HG03565 (cell line): ENCODE data around the gene VRK3.

ENCODE experiments used
- ATAC-seq: cut with Tn5 transposase; IDR thresholded peaks from one replicate; pipeline ENCODE4 v1.9.1; 2021; ENCODE audit warnings: mild to moderate bottlenecking, moderate library complexity; ENCODE audit not compliant: unreplicated experiment

Gene VRK3

GRCh38 chr19:49933643-49934042 lies 91.5 kb downstream of the VRK3 start:
- ATAC-seq = no peak

DNA sequence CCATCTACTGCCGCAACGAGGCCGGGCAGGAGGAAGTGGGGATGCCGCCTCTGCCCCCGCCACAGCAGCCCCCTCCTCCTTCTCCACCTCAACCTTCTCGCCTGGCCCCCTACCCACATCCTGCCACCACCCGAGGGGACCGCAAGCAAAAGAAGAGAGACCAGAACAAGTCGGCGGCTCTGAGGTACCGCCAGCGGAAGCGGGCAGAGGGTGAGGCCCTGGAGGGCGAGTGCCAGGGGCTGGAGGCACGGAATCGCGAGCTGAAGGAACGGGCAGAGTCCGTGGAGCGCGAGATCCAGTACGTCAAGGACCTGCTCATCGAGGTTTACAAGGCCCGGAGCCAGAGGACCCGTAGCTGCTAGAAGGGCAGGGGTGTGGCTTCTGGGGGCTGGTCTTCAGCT lies 92.4 kb downstream of the VRK3 start:
- no peak for ATAC-seq

DNA sequence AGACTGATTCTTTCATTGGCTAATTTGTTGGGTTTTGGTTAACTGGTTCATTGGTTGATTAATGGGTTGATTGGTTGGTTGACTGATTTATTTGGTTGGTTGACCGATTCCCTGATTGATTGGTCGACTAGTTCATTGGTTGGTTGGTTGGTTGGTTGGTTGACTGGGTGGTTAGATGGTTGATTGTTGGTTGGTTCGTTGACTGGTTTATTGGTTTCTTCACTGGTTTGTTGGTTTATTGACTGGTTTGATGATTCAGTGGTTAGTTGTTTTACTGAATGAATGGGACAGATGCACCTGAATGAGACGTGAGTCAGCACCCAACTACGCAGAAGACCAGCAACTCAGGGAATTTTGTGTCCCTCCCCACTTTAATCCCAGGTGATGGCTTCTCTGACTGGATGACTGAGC lies 93.1 kb downstream of the VRK3 start:
- ATAC-seq = no peak

- ATAC-seq = no peak
Observed at GRCh38 chr19:49931293-49932040, 93.7 kb downstream of the VRK3 start.

DNA sequence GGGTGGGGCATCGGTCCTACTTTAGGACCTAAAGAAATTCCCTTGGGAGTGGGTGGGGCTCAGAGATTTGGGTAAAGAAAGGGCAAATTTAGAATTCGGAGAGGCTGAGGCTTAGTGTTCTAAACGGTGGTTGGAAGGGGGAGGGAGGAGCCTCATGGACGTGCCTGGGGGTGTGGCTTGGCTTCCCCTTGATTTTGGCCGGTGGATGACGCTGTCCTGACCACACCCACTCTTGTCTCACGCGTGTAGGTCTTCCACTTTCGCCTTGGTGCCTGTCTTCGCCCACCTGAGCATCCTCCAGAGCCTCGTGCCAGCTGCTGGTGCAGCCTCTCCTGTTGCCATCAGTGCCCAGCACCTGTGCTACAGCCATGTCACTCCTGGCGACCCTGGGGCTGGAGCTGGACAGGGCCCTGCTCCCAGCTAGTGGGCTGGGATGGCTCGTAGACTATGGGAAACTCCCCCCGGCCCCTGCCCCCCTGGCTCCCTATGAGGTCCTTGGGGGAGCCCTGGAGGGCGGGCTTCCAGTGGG lies 94.6 kb downstream of the VRK3 start:
- ATAC-seq = no peak

GRCh38 chr19:49929611-49930482 lies 95.3 kb downstream of the VRK3 start:
- peak; percentile 45 for ATAC-seq

DNA sequence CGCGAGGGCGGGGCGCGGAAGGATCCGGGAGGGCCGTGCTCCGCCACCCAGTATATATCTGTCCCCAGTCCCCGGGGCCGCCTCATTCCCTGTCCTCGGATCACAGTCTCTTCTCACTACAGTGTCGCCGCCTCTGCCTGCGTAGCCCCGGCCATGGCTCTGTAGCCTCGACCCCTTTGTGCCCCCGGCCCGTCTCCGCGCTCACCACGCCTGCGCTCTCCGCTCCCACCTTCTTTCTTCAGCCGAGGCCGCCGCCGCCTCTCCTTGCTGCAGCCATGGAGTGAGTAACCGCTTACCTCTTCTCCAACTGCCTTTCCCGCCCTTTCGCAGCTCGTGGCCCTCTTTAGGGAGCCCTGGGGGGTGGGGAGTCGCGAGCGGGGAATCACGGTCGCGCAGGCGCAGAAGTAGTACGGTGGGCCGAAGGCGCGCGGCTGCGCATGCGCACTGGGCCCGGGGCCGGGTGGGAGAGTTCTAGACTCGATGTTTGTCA lies 96.0 kb downstream of the VRK3 start, which contains the start of the genes ATF5 and NUP62:
Gene ATF5 (plus strand): TSS at position 85 of the 490 bp plus-strand sequence. CDS start 1,646 bp downstream, outside the sequence.
Gene NUP62 (minus strand): TSS at position 384 of the 490 bp plus-strand sequence. CDS start 19,697 bp downstream, outside the sequence.
- peak; percentile 26 for ATAC-seq

DNA sequence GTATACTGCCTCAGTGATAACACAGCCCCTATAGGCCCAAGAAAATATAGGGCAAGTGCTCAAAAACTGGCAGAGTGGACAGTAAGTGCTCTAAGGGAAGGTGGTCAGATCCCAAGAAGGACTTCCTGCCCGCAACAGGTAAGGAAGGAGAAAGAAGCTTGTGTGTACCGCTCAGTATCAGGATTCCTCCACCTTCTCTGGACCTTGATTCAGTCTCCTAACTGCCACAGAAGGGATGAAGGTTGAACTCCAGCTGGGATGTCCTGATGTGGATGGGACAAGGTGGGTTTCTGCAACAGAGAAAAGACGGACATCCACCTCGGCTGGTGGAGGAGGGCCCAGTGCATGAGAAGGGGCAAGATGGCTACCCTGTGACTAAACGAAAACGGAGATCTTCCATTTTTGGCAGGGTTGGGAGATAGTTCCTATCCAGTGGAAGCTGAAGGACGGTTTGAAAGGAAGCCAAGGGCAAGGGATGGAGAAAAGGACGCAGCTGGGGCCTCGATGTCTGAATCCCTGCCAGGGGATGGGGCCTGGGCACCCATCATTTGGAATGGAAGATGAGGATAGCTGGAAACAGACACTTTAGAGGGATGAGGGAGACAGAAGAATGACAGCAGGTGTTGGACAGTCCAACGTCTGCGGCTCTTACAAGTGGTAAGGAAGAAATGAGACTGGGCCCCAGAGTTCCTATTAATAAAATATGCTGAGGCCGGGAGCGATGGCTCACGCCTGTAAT lies 97.5 kb downstream of the VRK3 start:
- ATAC-seq = no peak

DNA sequence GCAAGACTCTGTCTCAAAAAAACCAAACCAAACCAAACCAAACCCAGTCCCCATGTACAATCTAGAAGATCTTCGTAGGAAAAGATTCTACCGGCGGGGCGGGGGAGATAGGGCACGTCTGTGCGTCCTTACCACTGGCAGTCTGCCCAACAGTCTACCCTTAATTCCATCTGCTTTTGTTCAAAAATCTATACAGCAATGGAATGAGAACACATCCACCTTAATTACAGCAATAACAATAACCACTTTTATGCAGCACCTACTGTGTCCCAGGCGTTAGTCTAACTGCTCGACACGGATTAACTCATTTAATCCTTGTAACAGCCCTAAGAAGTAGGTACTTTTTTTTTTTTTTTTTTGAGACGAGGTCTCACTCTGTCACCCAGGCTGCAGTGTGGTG lies 98.7 kb downstream of the VRK3 start:
- no peak for ATAC-seq
